ENCODE data around the gene LRCH4.
"Not testable (repeated sequence)": the region's sequence is repeated elsewhere in the genome, so short reads cannot be mapped to it uniquely, and the experiment has no call there.

Gene LRCH4

DNA sequence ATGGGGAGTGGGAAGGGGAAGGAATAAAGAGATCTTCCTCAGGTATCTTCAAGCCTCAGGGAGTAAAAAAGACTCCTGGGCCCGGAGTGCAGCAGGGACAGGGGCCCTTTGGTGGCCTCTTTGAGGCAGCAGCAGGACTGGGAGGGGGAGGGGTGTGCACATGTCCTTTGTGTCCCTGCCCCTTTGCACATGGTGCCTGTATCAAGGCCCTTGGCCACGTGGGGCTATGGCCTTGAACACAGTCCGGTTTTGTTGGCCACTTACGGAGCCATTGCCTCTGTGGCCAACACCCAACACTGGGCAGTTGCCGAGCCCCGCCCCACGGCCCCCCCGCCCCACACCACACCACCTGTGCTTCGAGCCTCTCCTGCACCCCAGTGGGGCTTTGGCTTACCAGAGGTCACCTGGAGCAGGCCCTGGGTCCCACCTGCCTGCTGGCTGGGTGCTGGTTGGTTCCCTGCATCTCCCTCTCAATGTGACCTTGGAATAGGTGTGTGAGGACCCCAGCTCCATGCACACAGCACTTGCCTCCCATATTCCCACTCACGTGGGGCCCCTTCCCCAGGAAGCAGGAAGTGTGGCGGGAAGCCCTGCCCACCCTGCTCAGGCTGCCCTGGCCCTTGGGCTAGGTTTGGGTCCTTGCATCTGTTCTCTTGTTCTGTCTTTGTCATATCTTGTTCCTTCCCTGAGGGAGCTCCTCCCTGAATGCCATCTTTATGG is 17.6 kb downstream of the LRCH4 start:
- DNase-seq (ENCODE audit: low read depth in 1 of 2, low spot score in 1 of 2): no peak

DNA sequence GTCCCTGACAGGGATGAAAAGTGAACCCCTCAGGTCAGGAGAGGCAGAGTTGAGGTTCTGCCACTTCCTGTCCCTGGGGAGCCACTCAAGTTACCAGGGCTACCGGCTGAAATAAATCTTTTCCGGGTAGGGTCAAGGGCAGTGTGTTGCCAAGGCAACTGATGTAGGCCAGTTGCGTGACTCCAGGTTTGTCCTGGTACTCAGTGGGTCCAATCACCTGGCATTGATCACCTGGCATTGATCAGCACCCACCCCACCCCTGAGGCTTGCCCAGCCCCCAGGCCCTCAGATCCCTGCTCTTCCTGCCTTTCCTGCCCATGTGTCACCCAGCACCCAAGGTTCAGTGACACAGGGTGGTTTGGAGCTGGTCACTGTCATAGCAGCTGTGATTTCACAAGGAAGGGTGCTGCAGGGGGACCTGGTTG is 18.2 kb downstream of the LRCH4 start:
- DNase-seq (ENCODE audit: low read depth in 1 of 2, low spot score in 1 of 2): no peak

- no peak for DNase-seq (ENCODE audit: low read depth in 1 of 2, low spot score in 1 of 2)
These were observed 18.7 kb downstream of the LRCH4 start for GRCh38 chr7:100567031-100567730.

- no peak for DNase-seq (ENCODE audit: low read depth in 1 of 2, low spot score in 1 of 2)
These were observed 19.9 kb downstream of the LRCH4 start for GRCh38 chr7:100566018-100566531.

GRCh38 chr7:100565133-100565571 is 20.8 kb downstream of the LRCH4 start:
- no peak for DNase-seq (ENCODE audit: low read depth in 1 of 2, low spot score in 1 of 2)

DNA sequence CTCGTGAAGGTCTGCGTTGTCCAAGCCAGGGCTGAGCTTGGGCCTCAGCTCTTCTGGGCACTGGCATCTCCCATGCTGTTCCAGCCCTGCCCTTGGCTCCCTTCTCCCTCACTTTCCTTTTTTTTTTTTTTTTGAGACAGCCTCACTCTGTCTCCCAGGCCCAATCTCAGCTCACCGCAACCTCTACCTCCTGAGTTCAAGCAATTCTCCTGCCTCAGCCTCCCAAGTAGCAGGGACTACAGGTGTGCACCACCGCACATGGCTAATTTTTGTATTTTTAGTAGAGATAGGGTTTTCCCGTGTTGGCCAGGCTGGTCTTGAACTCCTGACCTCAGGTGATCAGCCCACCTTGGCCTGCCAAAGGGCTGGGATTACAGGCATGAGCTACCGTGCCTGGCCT is 21.5 kb downstream of the LRCH4 start:
- not testable (repeated sequence) for DNase-seq (ENCODE audit: low read depth in 1 of 2, low spot score in 1 of 2)

GRCh38 chr7:100563809-100564400 is 22.0 kb downstream of the LRCH4 start:
- peak; percentile 74 to 79 for DNase-seq (ENCODE audit: low read depth in 1 of 2, low spot score in 1 of 2)

GRCh38 chr7:100563100-100563564 is 22.8 kb downstream of the LRCH4 start:
- DNase-seq (ENCODE audit: low read depth in 1 of 2, low spot score in 1 of 2): no peak

- DNase-seq (ENCODE audit: low read depth in 1 of 2, low spot score in 1 of 2): no peak
These were observed 23.5 kb downstream of the LRCH4 start for GRCh38 chr7:100562195-100563099.

DNA sequence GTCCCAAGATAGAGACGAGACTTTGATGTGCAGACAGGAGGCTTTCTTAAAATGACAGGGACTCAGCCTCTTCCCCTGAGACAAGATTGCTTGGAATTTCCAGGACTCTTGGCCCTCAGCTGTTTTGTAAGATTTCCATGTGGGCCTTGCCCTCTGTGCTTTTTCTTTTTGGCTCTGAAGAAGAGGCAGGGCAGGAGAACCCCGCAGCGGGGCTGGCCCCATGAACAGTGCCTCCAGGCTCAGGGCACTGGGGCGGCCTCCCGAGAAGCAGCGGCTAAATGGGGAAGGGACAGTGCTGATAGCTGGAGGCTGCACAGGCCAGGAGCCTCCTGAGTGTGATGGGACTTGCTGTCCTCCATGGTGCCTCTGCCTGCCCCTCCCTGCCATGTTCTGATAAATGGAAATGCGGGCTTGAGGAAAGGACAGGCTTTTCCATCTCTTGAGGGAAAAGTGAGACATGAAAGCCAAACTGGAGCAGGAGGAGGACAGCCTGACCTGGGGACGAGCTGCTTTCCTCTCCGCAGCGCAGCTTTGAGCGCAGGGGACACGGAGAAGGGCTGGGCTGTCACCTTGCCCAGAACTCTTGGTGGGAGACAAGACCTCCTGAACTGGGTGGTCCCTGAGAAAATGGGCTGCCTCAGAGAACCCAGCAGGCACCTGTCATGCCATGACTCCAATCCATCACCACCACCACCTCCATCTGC is 24.3 kb downstream of the LRCH4 start:
- no peak for DNase-seq (ENCODE audit: low read depth in 1 of 2, low spot score in 1 of 2)

DNA sequence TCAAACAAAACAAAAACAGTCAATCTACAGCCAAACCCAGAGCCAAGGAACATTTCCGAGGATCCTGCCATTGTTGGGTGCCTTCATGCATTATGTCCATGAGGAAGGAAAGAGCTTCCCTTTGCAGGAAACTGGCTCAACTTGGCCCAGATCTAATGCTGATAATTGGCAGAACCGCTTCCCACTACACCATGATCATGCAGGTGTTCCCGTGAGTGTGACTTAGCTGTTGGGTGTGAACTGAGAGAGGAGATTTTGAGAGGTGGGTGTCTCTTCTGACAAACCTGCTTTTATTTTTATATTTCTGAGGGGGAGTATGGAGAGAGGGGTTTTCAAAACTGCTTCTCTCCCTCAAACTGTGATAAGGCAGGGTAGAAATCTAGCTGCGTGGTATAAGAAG is 26.8 kb downstream of the LRCH4 start:
- no peak for DNase-seq (ENCODE audit: low read depth in 1 of 2, low spot score in 1 of 2)

GRCh38 chr7:100556541-100556940 is 29.4 kb downstream of the LRCH4 start:
- DNase-seq (ENCODE audit: low read depth in 1 of 2, low spot score in 1 of 2): no peak

DNA sequence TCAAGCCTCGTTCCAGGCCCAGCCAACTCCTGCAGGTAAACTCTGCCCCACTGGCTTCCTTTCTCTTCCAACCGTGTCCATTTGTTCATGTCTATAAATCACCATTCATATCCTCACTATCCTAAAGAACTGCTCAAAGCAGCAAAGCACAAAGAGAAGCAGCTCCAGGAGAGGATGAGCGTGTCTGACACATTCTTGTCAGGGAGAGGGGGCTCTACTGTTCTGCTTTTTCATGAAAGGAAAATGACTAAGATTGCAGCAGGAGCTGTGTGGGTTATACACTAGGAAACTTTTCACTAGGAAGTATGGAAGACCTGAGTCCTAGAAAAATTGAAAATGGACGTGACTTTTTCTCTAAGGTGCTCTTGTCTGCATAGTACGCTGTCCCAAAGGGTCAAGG is 30.2 kb downstream of the LRCH4 start:
- no peak for DNase-seq (ENCODE audit: low read depth in 1 of 2, low spot score in 1 of 2)

DNA sequence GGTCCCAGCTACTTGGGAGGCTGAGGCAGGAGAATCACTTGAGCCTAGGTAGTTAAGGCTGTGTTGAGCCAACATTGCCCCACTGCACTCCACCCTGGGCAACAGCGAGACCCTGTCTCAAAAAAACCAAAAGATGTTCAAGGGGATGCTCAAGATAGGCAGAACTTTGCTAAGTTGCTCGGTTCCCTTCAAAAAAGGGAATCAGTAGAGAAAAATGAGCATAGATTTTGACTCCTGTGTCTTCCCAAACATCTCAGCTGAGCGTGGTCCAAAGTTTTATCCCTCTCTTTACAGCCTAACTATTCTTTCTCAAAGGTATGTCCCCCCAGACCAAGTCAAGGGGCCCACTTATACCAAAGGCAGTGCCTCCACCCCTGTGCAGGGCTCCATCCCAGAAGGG is 32.9 kb downstream of the LRCH4 start:
- DNase-seq (ENCODE audit: low read depth in 1 of 2, low spot score in 1 of 2): no peak

- DNase-seq (ENCODE audit: low read depth in 1 of 2, low spot score in 1 of 2): no peak
These were observed 33.4 kb downstream of the LRCH4 start for GRCh38 chr7:100552532-100552931.

DNA sequence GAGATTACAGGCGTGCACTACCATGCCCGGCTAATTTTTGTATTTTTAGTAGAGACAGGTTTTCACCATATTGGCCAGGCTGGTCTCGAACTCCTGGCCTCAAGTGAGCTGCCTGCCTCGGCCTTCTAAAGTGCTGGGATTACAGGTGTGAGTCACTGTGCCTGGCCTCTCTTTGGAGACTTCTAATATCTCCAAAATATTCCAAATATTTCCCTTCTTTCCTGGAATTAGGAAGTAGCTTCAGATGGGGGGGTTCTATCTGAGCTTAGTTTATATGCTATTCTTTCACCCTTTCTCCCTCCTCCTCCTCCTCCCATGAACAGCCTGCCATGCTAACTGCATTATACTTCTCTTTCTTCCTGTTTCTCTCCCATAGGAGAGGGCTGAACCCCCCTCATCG is 37.5 kb downstream of the LRCH4 start:
- not testable (repeated sequence) for DNase-seq (ENCODE audit: low read depth in 1 of 2, low spot score in 1 of 2)

- no peak for DNase-seq (ENCODE audit: low read depth in 1 of 2, low spot score in 1 of 2)
These were observed 38.1 kb downstream of the LRCH4 start for GRCh38 chr7:100547872-100548271.

DNA sequence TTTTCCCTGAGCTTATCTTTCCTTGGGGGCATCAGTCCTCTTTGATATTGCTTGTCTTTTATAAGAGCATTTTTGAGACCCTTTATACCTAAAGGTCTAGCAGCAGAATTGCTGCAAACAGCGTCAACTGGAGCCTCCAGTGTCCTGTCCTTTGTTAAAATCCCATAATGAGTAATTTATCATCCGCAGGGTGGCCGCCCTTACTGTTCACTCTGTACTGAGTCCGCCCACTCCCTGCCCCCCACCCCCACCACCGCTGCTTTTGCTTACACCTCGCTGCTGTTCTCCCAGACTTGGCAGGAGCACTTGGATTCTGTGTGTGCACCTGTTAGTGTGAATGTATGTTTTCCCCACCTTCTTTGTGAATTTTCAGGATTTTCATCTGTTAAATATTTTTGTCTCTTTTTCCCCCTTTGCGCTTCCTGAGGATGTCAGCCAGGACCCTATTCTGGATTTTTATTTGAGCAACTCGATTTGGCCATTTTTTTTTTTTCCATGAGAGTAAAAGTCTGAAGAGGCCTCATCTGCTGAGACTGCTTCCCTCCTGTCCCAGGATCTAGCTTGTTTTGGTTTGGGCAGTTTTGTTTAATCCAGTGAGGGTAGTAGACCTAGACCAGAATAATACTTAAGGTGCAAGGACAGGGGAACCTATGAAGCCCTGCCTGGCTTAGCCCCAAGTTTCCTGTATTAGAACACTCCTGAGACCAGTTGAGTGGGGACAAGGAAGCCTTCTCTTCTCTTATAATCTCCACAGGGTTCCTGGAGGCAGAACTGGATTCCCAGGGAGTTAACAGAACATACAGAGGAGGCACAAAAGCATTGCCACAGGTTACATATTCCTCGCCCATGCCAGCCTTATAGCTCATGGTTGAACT is 38.8 kb downstream of the LRCH4 start:
- no peak for DNase-seq (ENCODE audit: low read depth in 1 of 2, low spot score in 1 of 2)

All from activated CD4-positive, alpha-beta T cell treated with anti-CD3 and anti-CD28 coated beads, Interleukin-2, amount 50 U/mL, for 24 hours (primary cell).